NOMO-1 treated with DMSO at 0.1 percent for 48 hours (cell line): ENCODE results near the gene PADI6.

Source experiments
- DNase-seq: peaks from one replicate; lab custom pipeline; 2025; ENCODE audit not compliant: unreplicated experiment; lab: John Stamatoyannopoulos, UW

Gene PADI6

GRCh38 chr1:17356387-17357026, 15.5 kb upstream of the PADI6 start:
- no peak for DNase-seq

GRCh38 chr1:17358557-17358956, 13.4 kb upstream of the PADI6 start:
- no peak for DNase-seq

GRCh38 chr1:17359031-17359430, 13.0 kb upstream of the PADI6 start:
- no peak for DNase-seq

- no peak for DNase-seq
Observed at GRCh38 chr1:17359808-17360207, 12.2 kb upstream of the PADI6 start.

GRCh38 chr1:17360272-17360956, 11.6 kb upstream of the PADI6 start:
- no peak for DNase-seq

GRCh38 chr1:17361687-17362086, 10.3 kb upstream of the PADI6 start:
- DNase-seq, result no peak

GRCh38 chr1:17363351-17363750, 8.6 kb upstream of the PADI6 start:
- DNase-seq, result no peak

GRCh38 chr1:17363771-17364170, 8.2 kb upstream of the PADI6 start:
- DNase-seq, result no peak

- peak; percentile 72 for DNase-seq
Observed at GRCh38 chr1:17365293-17365692, 6.7 kb upstream of the PADI6 start.

GRCh38 chr1:17369466-17369865, 2.5 kb upstream of the PADI6 start:
- no peak for DNase-seq

- DNase-seq, result no peak
Observed at GRCh38 chr1:17370618-17371017, 1.4 kb upstream of the PADI6 start.

GRCh38 chr1:17372955-17373354, 959 bp downstream of the PADI6 start:
- no peak for DNase-seq

GRCh38 chr1:17375651-17376050, 3.7 kb downstream of the PADI6 start:
- no peak for DNase-seq

GRCh38 chr1:17377325-17377953, 5.4 kb downstream of the PADI6 start:
- DNase-seq, result no peak

GRCh38 chr1:17381161-17381560, 9.2 kb downstream of the PADI6 start:
- DNase-seq, result no peak

- no peak for DNase-seq
Observed at GRCh38 chr1:17392199-17392740, 20.3 kb downstream of the PADI6 start.

GRCh38 chr1:17393230-17393629, 21.2 kb downstream of the PADI6 start:
- DNase-seq, result peak; percentile 69

GRCh38 chr1:17397910-17398695, 26.1 kb downstream of the PADI6 start:
- DNase-seq, result peak; percentile 40

- DNase-seq, result no peak
Observed at GRCh38 chr1:17400725-17401341, 28.8 kb downstream of the PADI6 start.

GRCh38 chr1:17401841-17402240, 29.8 kb downstream of the PADI6 start:
- no peak for DNase-seq

- no peak for DNase-seq
Observed at GRCh38 chr1:17403081-17403480, 31.1 kb downstream of the PADI6 start.
